GM21526 (cell line): ENCODE data around the gene DHX16.
"Not testable (repeated sequence)": the region's sequence is repeated elsewhere in the genome, so short reads cannot be mapped to it uniquely, and the experiment has no call there.

ENCODE experiments used
- ATAC-seq: cut with Tn5 transposase; IDR thresholded peaks from one replicate; pipeline ENCODE4 v1.9.1; 2021; ENCODE audit warnings: moderate library complexity; ENCODE audit not compliant: unreplicated experiment, low FRiP score

DHX16 gene

GRCh38 chr6:30681766-30682142, 8.9 kb upstream of the DHX16 start:
- ATAC-seq, result no peak

- ATAC-seq, result no peak
Observed at GRCh38 chr6:30679765-30680535, 7.1 kb upstream of the DHX16 start.

- no peak for ATAC-seq
Observed at GRCh38 chr6:30678964-30679726, 6.3 kb upstream of the DHX16 start.

- no peak for ATAC-seq
Observed at GRCh38 chr6:30676660-30677285, 4.0 kb upstream of the DHX16 start.

GRCh38 chr6:30670760-30671527, 1.9 kb downstream of the DHX16 start:
- ATAC-seq, result no peak

GRCh38 chr6:30666300-30666699, 6.5 kb downstream of the DHX16 start:
- not testable (repeated sequence) for ATAC-seq

GRCh38 chr6:30664994-30665767, 7.6 kb downstream of the DHX16 start:
- no peak for ATAC-seq

- not testable (repeated sequence) for ATAC-seq
Observed at GRCh38 chr6:30657922-30658321, 14.9 kb downstream of the DHX16 start.

GRCh38 chr6:30657454-30657853, 15.4 kb downstream of the DHX16 start:
- no peak for ATAC-seq

- ATAC-seq, result no peak
Observed at GRCh38 chr6:30656513-30656912, 16.3 kb downstream of the DHX16 start.

- ATAC-seq, result no peak
Observed at GRCh38 chr6:30655743-30656094, 17.1 kb downstream of the DHX16 start.

- ATAC-seq, result no peak
Observed at GRCh38 chr6:30654798-30655742, 17.7 kb downstream of the DHX16 start.

- ATAC-seq, result no peak
Observed at GRCh38 chr6:30651143-30651542, 21.7 kb downstream of the DHX16 start.

- ATAC-seq, result peak; percentile 56
Observed at GRCh38 chr6:30647242-30648116, 25.3 kb downstream of the DHX16 start.

GRCh38 chr6:30646450-30647241, 26.2 kb downstream of the DHX16 start, which contains the start of gene C6orf136:
C6orf136 (plus strand) TSS chr6:30647133; CDS start chr6:30647232, 99 bp downstream.
- peak; percentile 31 for ATAC-seq

GRCh38 chr6:30645989-30646388, 26.8 kb downstream of the DHX16 start:
- no peak for ATAC-seq

GRCh38 chr6:30644769-30645168, 28.0 kb downstream of the DHX16 start:
- ATAC-seq, result no peak
